ENCODE results near the gene MRPL2.
"Not testable (repeated sequence)": the region's sequence is repeated elsewhere in the genome, so short reads cannot be mapped to it uniquely, and the experiment has no call there.

MRPL2 gene

GRCh38 chr6:43091020-43091419 is 31.8 kb upstream of the MRPL2 start:
- peaks cover 13% of the 10 kb centered on the region for H3K4me1 Mint-ChIP-seq (ENCODE audit: low read depth)
- no peaks in the 10 kb centered on the region for H3K27me3 Mint-ChIP-seq
- no peak overlapping the region for H3K4me3 Mint-ChIP-seq
- no peak overlapping the region for H3K27ac Mint-ChIP-seq
- intact Hi-C loops (cut with micrococcal nuclease) = no loop called here
- H3K9me3 Mint-ChIP-seq = no peaks in the 10 kb centered on the region
- no peaks in the 10 kb centered on the region for H3K36me3 Mint-ChIP-seq (ENCODE audit: low read depth)

- Mint-ChIP-seq H3K36me3 (ENCODE audit: low read depth) (no peaks in the 10 kb centered on the region), H3K4me1 (ENCODE audit: low read depth) (peaks cover 8% of the 10 kb centered on the region), H3K9me3 (no peaks in the 10 kb centered on the region), H3K4me3 (no peak overlapping the region), H3K27me3 (no peaks in the 10 kb centered on the region), H3K27ac (no peak overlapping the region)
- intact Hi-C loops (cut with micrococcal nuclease) = no loop called here
These were observed 31.3 kb upstream of the MRPL2 start for GRCh38 chr6:43090559-43090956.

- no peak overlapping the region for H3K27ac Mint-ChIP-seq
- no peaks in the 10 kb centered on the region for H3K36me3 Mint-ChIP-seq (ENCODE audit: low read depth)
- no peaks in the 10 kb centered on the region for H3K9me3 Mint-ChIP-seq
- intact Hi-C loops (cut with micrococcal nuclease) = no loop called here
- no peak overlapping the region for H3K4me3 Mint-ChIP-seq
- no peaks in the 10 kb centered on the region for H3K27me3 Mint-ChIP-seq
- peaks cover 6% of the 10 kb centered on the region for H3K4me1 Mint-ChIP-seq (ENCODE audit: low read depth)
These were observed 30.8 kb upstream of the MRPL2 start for GRCh38 chr6:43089874-43090558.

GRCh38 chr6:43089467-43089866 is 30.2 kb upstream of the MRPL2 start:
- peaks cover 6% of the 10 kb centered on the region for H3K4me1 Mint-ChIP-seq (ENCODE audit: low read depth)
- H3K9me3 Mint-ChIP-seq = no peaks in the 10 kb centered on the region
- H3K27me3 Mint-ChIP-seq = no peaks in the 10 kb centered on the region
- no peaks in the 10 kb centered on the region for H3K36me3 Mint-ChIP-seq (ENCODE audit: low read depth)
- no peak overlapping the region for H3K4me3 Mint-ChIP-seq
- no peak overlapping the region for H3K27ac Mint-ChIP-seq
- intact Hi-C loops (cut with micrococcal nuclease) = no loop called here

- H3K4me3 Mint-ChIP-seq = no peak overlapping the region
- H3K27ac Mint-ChIP-seq = no peak overlapping the region
- no peaks in the 10 kb centered on the region for H3K9me3 Mint-ChIP-seq
- H3K27me3 Mint-ChIP-seq = no peaks in the 10 kb centered on the region
- intact Hi-C loops (cut with micrococcal nuclease) = no loop called here
- peaks cover 6% of the 10 kb centered on the region for H3K4me1 Mint-ChIP-seq (ENCODE audit: low read depth)
- H3K36me3 Mint-ChIP-seq (ENCODE audit: low read depth) = no peaks in the 10 kb centered on the region
These were observed 29.4 kb upstream of the MRPL2 start for GRCh38 chr6:43088654-43089056.

DNA sequence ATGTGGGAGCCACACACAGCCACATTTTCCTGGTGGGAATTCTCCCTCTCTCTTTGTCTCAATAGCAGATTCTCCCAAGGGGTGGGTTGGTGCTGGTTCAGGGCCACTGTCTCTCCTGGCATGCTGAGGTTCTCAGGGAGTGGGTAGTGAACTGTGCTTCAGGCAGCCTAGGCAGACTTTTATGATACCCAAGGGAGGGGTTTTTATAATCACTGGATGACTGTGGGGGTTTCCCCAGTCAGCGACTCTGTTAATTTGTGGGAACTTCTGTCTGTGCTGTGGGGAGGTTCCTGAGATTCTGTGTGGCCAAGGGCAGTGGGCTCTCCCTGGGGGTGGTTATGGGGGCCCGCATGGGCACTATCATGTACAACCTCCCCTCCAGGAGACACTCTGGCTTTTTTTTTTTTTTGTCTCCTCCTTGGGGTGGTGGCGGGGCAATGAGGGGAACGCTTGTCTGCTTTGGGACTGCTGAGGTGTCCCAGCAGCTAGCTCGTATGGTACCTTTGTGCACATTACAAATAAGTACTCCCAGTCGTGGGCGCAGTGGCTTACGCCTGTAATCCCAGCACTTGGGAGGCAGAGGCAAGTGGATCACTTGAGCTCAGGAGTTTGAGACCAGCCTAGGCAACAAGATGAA is 26.9 kb upstream of the MRPL2 start:
- Mint-ChIP-seq H3K4me3 (no peak overlapping the region), H3K9me3 (no peaks in the 10 kb centered on the region), H3K36me3 (ENCODE audit: low read depth) (no peaks in the 10 kb centered on the region), H3K4me1 (ENCODE audit: low read depth) (no peaks in the 10 kb centered on the region), H3K27ac (no peak overlapping the region), H3K27me3 (no peaks in the 10 kb centered on the region)
- intact Hi-C loops (cut with micrococcal nuclease) = no loop called here

- intact Hi-C loops (cut with micrococcal nuclease) = no loop called here
- Mint-ChIP-seq H3K36me3 (ENCODE audit: low read depth) (no peaks in the 10 kb centered on the region), H3K9me3 (no peaks in the 10 kb centered on the region), H3K4me3 (no peak overlapping the region), H3K4me1 (ENCODE audit: low read depth) (no peaks in the 10 kb centered on the region), H3K27me3 (peaks cover 1% of the 10 kb centered on the region), H3K27ac (no peak overlapping the region)
These were observed 23.8 kb upstream of the MRPL2 start for GRCh38 chr6:43082806-43083655.

GRCh38 chr6:43081922-43082321 is 22.7 kb upstream of the MRPL2 start:
- intact Hi-C loops (cut with micrococcal nuclease); H3K27ac Mint-ChIP-seq; H3K4me1 Mint-ChIP-seq (ENCODE audit: low read depth); H3K4me3 Mint-ChIP-seq; H3K9me3 Mint-ChIP-seq; H3K36me3 Mint-ChIP-seq (ENCODE audit: low read depth): not testable (repeated sequence)
- H3K27me3 Mint-ChIP-seq = peaks cover 13% of the 10 kb centered on the region

DNA sequence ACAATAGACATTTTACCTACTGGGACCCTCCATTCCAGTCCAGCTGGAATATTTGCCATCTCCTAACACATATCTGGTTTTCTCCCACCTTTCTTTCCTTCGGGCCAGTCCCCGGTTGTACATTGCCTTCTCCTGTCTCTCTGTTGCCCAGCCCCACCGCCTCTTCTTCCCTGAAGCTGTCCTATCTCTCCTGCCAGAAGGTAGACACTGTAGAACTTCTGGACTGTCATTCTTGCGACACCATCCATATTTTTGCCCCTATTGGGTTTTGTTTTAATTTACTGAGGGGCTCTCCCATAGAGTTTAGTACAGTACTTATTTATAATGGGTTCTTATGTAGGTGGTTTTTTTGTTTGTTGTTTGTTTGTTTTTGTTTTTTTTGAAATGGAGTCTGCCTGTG is 21.8 kb upstream of the MRPL2 start:
- no peaks in the 10 kb centered on the region for H3K36me3 Mint-ChIP-seq (ENCODE audit: low read depth)
- peaks cover 9% of the 10 kb centered on the region for H3K4me1 Mint-ChIP-seq (ENCODE audit: low read depth)
- intact Hi-C loops (cut with micrococcal nuclease) = no loop called here
- H3K27ac Mint-ChIP-seq = no peak overlapping the region
- H3K27me3 Mint-ChIP-seq = peaks cover 20% of the 10 kb centered on the region
- H3K9me3 Mint-ChIP-seq = no peaks in the 10 kb centered on the region
- H3K4me3 Mint-ChIP-seq = no peak overlapping the region

GRCh38 chr6:43078691-43079090 is 19.5 kb upstream of the MRPL2 start:
- Mint-ChIP-seq H3K27ac (no peak overlapping the region), H3K36me3 (ENCODE audit: low read depth) (peaks cover 5% of the 10 kb centered on the region), H3K9me3 (no peaks in the 10 kb centered on the region), H3K27me3 (peaks cover 30% of the 10 kb centered on the region), H3K4me1 (ENCODE audit: low read depth) (peaks cover 9% of the 10 kb centered on the region), H3K4me3 (no peak overlapping the region)
- intact Hi-C loops (cut with micrococcal nuclease) = no loop called here

GRCh38 chr6:43077981-43078511 is 18.8 kb upstream of the MRPL2 start:
- Mint-ChIP-seq H3K36me3 (ENCODE audit: low read depth) (peaks cover 11% of the 10 kb centered on the region), H3K4me1 (ENCODE audit: low read depth) (peaks cover 9% of the 10 kb centered on the region), H3K27me3 (peaks cover 30% of the 10 kb centered on the region), H3K9me3 (no peaks in the 10 kb centered on the region), H3K4me3 (no peak overlapping the region), H3K27ac (no peak overlapping the region)
- intact Hi-C loops (cut with micrococcal nuclease) = no loop called here

DNA sequence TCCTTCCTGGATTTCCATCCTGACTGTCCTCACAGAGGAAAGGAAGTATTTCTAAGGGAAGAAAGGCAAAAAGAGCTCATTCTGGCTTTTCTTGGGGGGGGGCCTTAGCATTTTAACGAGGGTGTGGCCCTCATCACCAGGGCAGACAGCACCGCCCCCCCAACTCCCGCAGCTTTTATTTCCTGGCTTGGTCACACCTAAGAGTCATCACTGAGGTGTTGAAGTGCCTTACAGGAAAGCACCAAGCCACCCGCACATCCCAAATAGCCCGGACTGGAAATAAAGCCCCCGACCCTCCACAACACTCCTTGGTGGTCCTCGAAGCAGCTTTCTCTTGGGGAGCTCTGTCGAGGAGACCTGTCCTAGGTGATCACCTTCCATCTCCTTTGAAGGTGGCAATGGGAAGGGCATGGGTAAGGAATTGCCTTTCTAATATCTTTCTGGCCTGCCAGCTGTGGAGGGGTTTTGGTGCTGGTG is 18.1 kb upstream of the MRPL2 start:
- Mint-ChIP-seq H3K36me3 (ENCODE audit: low read depth) (peaks cover 15% of the 10 kb centered on the region), H3K9me3 (no peaks in the 10 kb centered on the region), H3K27ac (no peak overlapping the region), H3K4me1 (ENCODE audit: low read depth) (peaks cover 9% of the 10 kb centered on the region), H3K27me3 (peaks cover 30% of the 10 kb centered on the region), H3K4me3 (peak overlapping the region; percentile 66)
- intact Hi-C loops (cut with micrococcal nuclease) = no loop called here

DNA sequence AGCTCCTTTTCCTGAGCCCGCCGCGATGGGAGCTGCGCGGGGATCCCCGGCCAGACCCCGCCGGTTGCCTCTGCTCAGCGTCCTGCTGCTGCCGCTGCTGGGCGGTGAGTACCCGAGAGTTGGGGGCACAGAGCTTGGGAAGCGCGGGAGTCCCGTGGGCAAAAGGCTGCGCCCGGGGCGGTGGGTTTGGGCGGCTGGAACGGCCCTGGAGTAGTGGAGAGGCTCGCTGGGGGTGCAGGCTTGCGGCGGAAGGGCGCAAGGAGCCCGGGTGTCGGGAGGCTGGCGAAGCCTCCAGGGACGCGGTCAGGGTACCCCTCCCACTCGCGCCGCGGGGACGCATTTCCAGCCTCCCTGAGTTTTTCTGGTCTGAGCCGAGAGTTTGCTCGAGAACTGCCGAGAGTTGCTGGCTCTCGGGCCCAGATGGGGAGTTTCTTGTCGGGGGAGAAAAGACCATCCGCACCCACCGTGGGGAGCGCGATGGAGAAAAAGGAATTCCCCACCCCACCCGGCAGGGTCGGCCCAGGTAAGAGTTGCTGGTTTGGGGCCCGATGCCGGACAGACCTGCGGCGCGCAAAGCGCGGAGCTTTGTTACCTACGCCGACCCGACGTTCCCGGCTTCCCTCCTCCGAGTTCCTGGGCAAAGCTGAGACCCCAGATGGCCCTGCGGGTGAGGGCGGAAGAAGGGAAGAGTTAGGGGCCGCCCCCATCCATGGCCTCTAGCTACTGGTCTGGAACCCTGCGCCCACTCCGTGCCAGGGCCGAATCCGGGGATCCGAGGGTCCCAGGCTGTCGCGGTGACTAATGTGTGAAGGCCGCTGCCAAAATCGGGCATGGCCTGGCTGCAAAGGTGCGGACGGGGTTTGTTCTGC is 17.5 kb upstream of the MRPL2 start:
- Mint-ChIP-seq H3K4me1 (ENCODE audit: low read depth) (peaks cover 9% of the 10 kb centered on the region), H3K4me3 (peak overlapping the region; percentile 66), H3K27me3 (peaks cover 30% of the 10 kb centered on the region), H3K9me3 (no peaks in the 10 kb centered on the region), H3K36me3 (ENCODE audit: low read depth) (peaks cover 20% of the 10 kb centered on the region), H3K27ac (no peak overlapping the region)
- intact Hi-C loops (cut with micrococcal nuclease) = no loop called here

Measured in dendritic cell treated with granulocyte-macrophage colony-stimulating factor and Interleukin-4, amounts not matched to agents 40 ng/mL and 50 ng/mL, for 4 days (primary cell).